IMR-90 (cell line): Measurements from ENCODE around the gene SETD2. TPM values are rescaled to one million over a fixed set of nuclear protein-coding genes. Genes with fewer than 3 reads are reported as not detected.
"Not testable (repeated sequence)": the region's sequence is repeated elsewhere in the genome, so short reads cannot be mapped to it uniquely, and the experiment has no call there.

Source experiments
- ATAC-seq: fragments of 200-7000 bp; cut with Tn5 transposase; 2 replicates; pipeline ENCODE4 v1.9.1; 2020; ENCODE audit warnings: low read depth, mild to moderate bottlenecking, moderate library complexity
- BruUV-seq: library from RNA; stranded (reverse); fragments of 400-500 nt; replicated peaks from 2 replicates; lab custom pipeline; 2021; lab: Mats Ljungman, UMichigan
- CTCF ChIA-PET: fragments of 300-600 bp; formaldehyde crosslinking; extraction: SDS; loops from one replicate; lab custom pipeline; 2021; ENCODE audit warnings: antibody characterized with exemption; lab: Yijun Ruan, JAX
- POLR2A ChIA-PET: fragments of 300-600 bp; sonication (Branson Sonifier 250); formaldehyde crosslinking; loops from one replicate; lab custom pipeline; 2022; ENCODE audit warnings: antibody characterized with exemption; ENCODE audit not compliant: unreplicated experiment; lab: Charles Lee
- DNase-seq: peaks from one replicate; pipeline ENCODE4 v3.0.0; 2013
- H2AFZ ChIP-seq: replicated peaks from 2 replicates; pipeline ENCODE3; 2013; ENCODE audit warnings: low read length, mild to moderate bottlenecking; ENCODE audit not compliant: poor library complexity
- H2AK5ac ChIP-seq: 2 replicates; pipeline ENCODE4 v1.6.1; 2013; ENCODE audit warnings: low read depth, low read length, inconsistent platforms
- H2AK9ac ChIP-seq: replicated peaks from 2 replicates; pipeline ENCODE3; 2013; ENCODE audit warnings: mild to moderate bottlenecking, low read depth, low read length, moderate library complexity; ENCODE audit not compliant: poor library complexity
- H2BK120ac ChIP-seq: 2 replicates; pipeline ENCODE4 v1.6.1; 2013; ENCODE audit warnings: low read depth, low read length, inconsistent platforms
- H2BK15ac ChIP-seq: 3 replicates; pipeline ENCODE4 v1.6.1; 2013; ENCODE audit warnings: low read depth, low read length, inconsistent platforms
- H2BK20ac ChIP-seq: 2 replicates; pipeline ENCODE4 v1.6.1; 2013; ENCODE audit warnings: low read depth, mild to moderate bottlenecking, inconsistent platforms, low read length, moderate library complexity
- H2BK5ac ChIP-seq: 2 replicates; pipeline ENCODE4 v1.6.1; 2013; ENCODE audit warnings: mild to moderate bottlenecking, low read depth, low read length, inconsistent platforms; ENCODE audit not compliant: poor library complexity, severe bottlenecking
- H3K14ac ChIP-seq: replicated peaks from 2 replicates; pipeline ENCODE4 v1.6.1; 2013; ENCODE audit warnings: low read depth, low read length, inconsistent platforms
- H3K18ac ChIP-seq: 2 replicates; pipeline ENCODE4 v1.6.1; 2013; ENCODE audit warnings: low read depth, low read length, control low read depth
- H3K23ac ChIP-seq: 2 replicates; pipeline ENCODE4 v1.6.1; 2013; ENCODE audit warnings: low read depth, low read length, inconsistent platforms
- H3K27ac ChIP-seq: 2 replicates; pipeline ENCODE4 v1.5.1; 2013; ENCODE audit warnings: mild to moderate bottlenecking, control low read depth, low read length; ENCODE audit not compliant: insufficient read depth
- H3K27me3 ChIP-seq: 2 replicates; pipeline ENCODE4 v1.6.1; 2013; ENCODE audit warnings: low read length; ENCODE audit not compliant: control insufficient read depth, insufficient read depth
- H3K36me3 ChIP-seq: 2 replicates; pipeline ENCODE4 v1.6.1; 2013; ENCODE audit warnings: low read length, mixed read lengths; ENCODE audit not compliant: control insufficient read depth, insufficient read depth
- H3K4ac ChIP-seq: 2 replicates; pipeline ENCODE4 v1.6.1; 2013; ENCODE audit warnings: low read depth, low read length, inconsistent platforms
- H3K4me1 ChIP-seq: 2 replicates; pipeline ENCODE4 v1.6.1; 2013; ENCODE audit warnings: low read length, mixed read lengths; ENCODE audit not compliant: control insufficient read depth, insufficient read depth
- H3K4me2 ChIP-seq: 2 replicates; pipeline ENCODE4 v1.6.1; 2013; ENCODE audit warnings: low read depth, mild to moderate bottlenecking, control low read depth, low read length, moderate library complexity
- H3K4me3 ChIP-seq: 2 replicates; pipeline ENCODE4 v1.5.1; 2013; ENCODE audit warnings: low read depth, mild to moderate bottlenecking, control low read depth, low read length, moderate library complexity; ENCODE audit not compliant: insufficient read depth
- H3K56ac ChIP-seq: 2 replicates; pipeline ENCODE4 v1.6.1; 2013; ENCODE audit warnings: low read length, inconsistent platforms; ENCODE audit not compliant: insufficient read depth; ENCODE audit errors: extremely low read depth
- H3K79me1 ChIP-seq, 2 experiments: 2 replicates each; pipeline ENCODE4 v1.6.1; 2013; ENCODE audit warnings: low read length in 2 of 2, inconsistent platforms in 1 of 2, low read depth in 1 of 2
- H3K9ac ChIP-seq: 2 replicates; pipeline ENCODE4 v1.6.1; 2013; ENCODE audit warnings: low read depth, low read length, control low read depth
- H3K9me1 ChIP-seq: 2 replicates; pipeline ENCODE4 v1.6.1; 2013; ENCODE audit warnings: low read length, inconsistent platforms; ENCODE audit not compliant: insufficient read depth
- H3K9me3 ChIP-seq: 2 replicates; pipeline ENCODE4 v1.6.1; 2013; ENCODE audit warnings: low read length; ENCODE audit not compliant: control insufficient read depth, insufficient read depth
- H4K20me1 ChIP-seq: 2 replicates; pipeline ENCODE4 v1.6.1; 2013; ENCODE audit warnings: low read length, inconsistent platforms; ENCODE audit not compliant: insufficient read depth
- H4K5ac ChIP-seq: 2 replicates; pipeline ENCODE4 v1.6.1; 2013; ENCODE audit warnings: mild to moderate bottlenecking, low read depth, low read length, control low read depth
- H4K8ac ChIP-seq, 2 experiments: 2 replicates each; pipeline ENCODE4 v1.6.1; 2013; ENCODE audit warnings: low read depth in 2 of 2, low read length in 2 of 2, control low read depth in 1 of 2, inconsistent platforms in 1 of 2
- H4K91ac ChIP-seq: 2 replicates; pipeline ENCODE4 v1.6.1; 2013; ENCODE audit warnings: low read depth, low read length, inconsistent platforms; ENCODE audit not compliant: insufficient read depth
- WGBS, 2 experiments: methylation state at CpG; one replicate each; pipeline versions ENCODE4 v1.1.5 to v1.1.7; 2013; ENCODE audit warnings: missing lambda C conversion rate in 2 of 2; ENCODE audit not compliant: insufficient read length in 1 of 2; ENCODE audit errors: extremely low coverage in 2 of 2; 5-methylcytosine and 5-hydroxymethylcytosine counted together
- dilution Hi-C: fragments of 300-500 bp; cut with HindIII; formaldehyde crosslinking; loops from one replicate; pipeline ENCODE4 v1.14.3; 2018; ENCODE audit warnings: low sequenced_read_pairs; ENCODE audit not compliant: unreplicated experiment
- in situ Hi-C: fragments of 300-500 bp; cut with MboI; formaldehyde crosslinking; loops from 3 replicates; pipeline ENCODE4 v1.14.3; 2019; ENCODE audit warnings: low sequenced_read_pairs, inconsistent platforms, mixed read lengths
- intact Hi-C: fragments of 100-400 bp; cut with micrococcal nuclease; formaldehyde crosslinking; loops from 2 replicates; pipeline ENCODE4 v1.10.0; 2022
- polyA plus RNA-seq, 3 experiments: library from polyadenylated mRNA; depleted of rRNA; stranded (reverse); fragments of >200 nt; gene quantifications; 2 replicates each; pipeline ENCODE4 v1.2.3, GENCODE V29; 2012; ENCODE audit warnings: low replicate concordance in 1 of 3
- total RNA-seq: library from RNA; depleted of rRNA; stranded (reverse); fragments of >200 nt; gene quantifications from 2 replicates; pipeline ENCODE4 v1.2.3, GENCODE V29; 2012

SETD2 gene
- total and polyA plus RNA-seq, 2 of the 4 experiments (the other 2 are of a cell fraction) = 18.3 to 20.1 TPM

DNA sequence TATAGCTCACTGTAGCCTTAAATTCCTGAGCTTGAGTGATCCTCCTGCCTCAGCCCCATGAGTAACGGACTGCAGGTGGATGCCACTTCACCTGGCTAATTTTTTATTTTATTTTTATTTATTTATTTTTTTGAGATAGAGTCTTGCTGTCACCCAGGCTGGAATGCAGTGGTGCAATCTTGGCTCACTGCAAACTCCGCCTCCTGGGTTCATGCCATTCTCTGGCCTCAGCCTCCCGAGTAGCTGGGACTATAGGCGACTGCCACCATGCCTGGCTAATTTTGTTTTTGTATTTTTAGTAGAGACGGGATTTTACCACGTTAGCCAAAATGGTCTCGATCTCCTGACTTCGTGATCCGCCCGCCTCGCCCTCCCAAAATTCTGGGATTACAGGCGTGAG lies 16.1 kb upstream of the SETD2 start:
- H3K9me1 ChIP-seq, intact Hi-C loops, DNase-seq, H3K36me3 ChIP-seq, H3K4me1 ChIP-seq, H3K4me2 ChIP-seq, H2AK5ac ChIP-seq, H3K56ac ChIP-seq, H3K14ac ChIP-seq, H4K91ac ChIP-seq, H2BK5ac ChIP-seq, H3K79me1 ChIP-seq, H3K27ac ChIP-seq, H2BK15ac ChIP-seq, H3K27me3 ChIP-seq, H2BK120ac ChIP-seq, H2AK9ac ChIP-seq, H3K9me3 ChIP-seq, in situ Hi-C loops, H3K18ac ChIP-seq, H4K20me1 ChIP-seq, H3K9ac ChIP-seq, H3K4ac ChIP-seq, H3K23ac ChIP-seq, BruUV-seq, POLR2A ChIA-PET, dilution Hi-C loops, H2AFZ ChIP-seq, H4K8ac ChIP-seq, H4K5ac ChIP-seq, H3K4me3 ChIP-seq, ATAC-seq, H2BK20ac ChIP-seq: not testable (repeated sequence)
- CTCF ChIA-PET = interaction anchor here (0.6 to 0.7 kb wide), 3 partner anchors 17 to 118 kb away, joined by 3 read pairs; no protein-coding TSS in a partner anchor
- no CpG with 5 or more reads among the region's 12 CpGs for WGBS, 2 experiments
